K562 (cell line): ENCODE measurements around the gene NIN. TPM values are rescaled to one million over a fixed set of nuclear protein-coding genes. Genes with fewer than 3 reads are reported as not detected.

Source experiments
- ATAC-seq: fragments of 200-7000 bp; cut with Tn5 transposase; 3 replicates; pipeline ENCODE4 v1.9.1; 2020; ENCODE audit warnings: moderate library complexity
- BruUV-seq: library from RNA; stranded (reverse); fragments of 400-500 nt; replicated peaks from 2 replicates; lab custom pipeline; 2021; lab: Mats Ljungman, UMichigan
- CTCF ChIA-PET: fragments of 300-600 bp; formaldehyde crosslinking; extraction: SDS; loops from one replicate; lab custom pipeline; 2021; ENCODE audit warnings: low intra/inter-chr PET ratio; lab: Yijun Ruan, JAX
- POLR2A ChIA-PET: fragments of 300-600, 350-650 bp; sonication (Branson Sonifier 250); formaldehyde crosslinking; extraction: SDS; loops from one replicate; lab custom pipeline; 2021; ENCODE audit warnings: antibody characterized with exemption, inconsistent platforms; lab: Yijun Ruan, JAX
- DNase-seq, 4 experiments: peaks; one replicate each; pipeline versions ENCODE4 v3.0.0 to v3.0.0-alpha.2; 2011 to 2018; ENCODE audit warnings: low spot score in 3 of 4, mixed read lengths in 3 of 4; ENCODE audit errors: extremely low read depth in 1 of 4
- FAIRE-seq: peaks from 2 replicates; lab custom pipeline; 2011; peaks lifted over from hg19 to GRCh38; lab: Jason Lieb, UNC
- H2AFZ ChIP-seq: 2 replicates; pipeline ENCODE4 v1.6.0; 2011; ENCODE audit warnings: low read depth, low read length, control low read depth, inconsistent platforms
- H3K27ac ChIP-seq: fragments of 200-600 bp; 3 replicates; pipeline ENCODE4 v1.8.0; 2011; ENCODE audit warnings: low read depth, mild to moderate bottlenecking, control low read depth, inconsistent platforms, low read length, moderate library complexity, mixed read lengths; ENCODE audit errors: extremely low read depth
- H3K27me3 ChIP-seq, 2 experiments: fragments of 300-600 bp in 1 of 2; 2 replicates in 1 of 2; 3 replicates in 1 of 2; pipeline versions ENCODE4 v1.6.0 to v1.8.0; 2011; ENCODE audit warnings: inconsistent platforms in 2 of 2, low read length in 2 of 2, mild to moderate bottlenecking in 1 of 2, mixed read lengths in 1 of 2, moderate library complexity in 1 of 2; ENCODE audit not compliant: control insufficient read depth in 2 of 2, insufficient read depth in 2 of 2
- H3K36me3 ChIP-seq: fragments of 300-600 bp; 3 replicates; pipeline ENCODE4 v1.8.0; 2011; ENCODE audit warnings: mild to moderate bottlenecking, low read length, inconsistent platforms; ENCODE audit not compliant: control insufficient read depth, insufficient read depth
- H3K4me1 ChIP-seq, 2 experiments: fragments of 200-600 bp in 1 of 2; replicated peaks in 1 of 2; 2 replicates in 1 of 2; 3 replicates in 1 of 2; pipeline versions ENCODE4 v1.5.1 to v1.8.0; 2011; ENCODE audit warnings: inconsistent platforms in 2 of 2, low read length in 2 of 2, mild to moderate bottlenecking in 1 of 2, mixed read lengths in 1 of 2, moderate library complexity in 1 of 2; ENCODE audit not compliant: control insufficient read depth in 2 of 2, insufficient read depth in 2 of 2
- H3K4me2 ChIP-seq: 2 replicates; pipeline ENCODE4 v1.6.1; 2011; ENCODE audit warnings: low read length, control low read depth, inconsistent platforms, mixed read lengths; ENCODE audit not compliant: insufficient read depth
- H3K4me3 ChIP-seq: fragments of 200-600 bp; sonication (generic), shearing (Covaris generic); 2 replicates; pipeline ENCODE4 v1.5.1; 2016; ENCODE audit warnings: control low read depth, inconsistent platforms
- H3K79me2 ChIP-seq: fragments of 200-600 bp; 3 replicates; pipeline ENCODE4 v1.8.0; 2011; ENCODE audit warnings: low read length, inconsistent platforms; ENCODE audit not compliant: control insufficient read depth, insufficient read depth
- H3K9ac ChIP-seq, 2 experiments: 2 replicates each; pipeline versions ENCODE4 v1.6.0 to v1.6.1; 2011; ENCODE audit warnings: low read depth in 2 of 2, low read length in 2 of 2, control low read depth in 1 of 2, inconsistent platforms in 1 of 2, mild to moderate bottlenecking in 1 of 2, mixed read lengths in 1 of 2; ENCODE audit not compliant: insufficient read depth in 1 of 2
- H3K9me1 ChIP-seq: one replicate; pipeline ENCODE4 v1.6.0; 2011; ENCODE audit warnings: inconsistent platforms, mild to moderate bottlenecking, low read length, moderate library complexity; ENCODE audit not compliant: control insufficient read depth, insufficient read depth
- H3K9me3 ChIP-seq: replicated peaks from 2 replicates; pipeline ENCODE4 v1.5.1; 2011; ENCODE audit warnings: low read depth, low read length, inconsistent platforms; ENCODE audit not compliant: control insufficient read depth, insufficient read depth
- H4K20me1 ChIP-seq: replicated peaks from 2 replicates; pipeline ENCODE4 v1.6.1; 2011; ENCODE audit warnings: low read length, inconsistent platforms, mixed read lengths; ENCODE audit not compliant: control insufficient read depth, insufficient read depth
- CBX1 ChIP-seq: sonication (generic); IDR thresholded peaks from 2 replicates; pipeline ENCODE4 v1.6.1; 2016; ENCODE audit warnings: antibody characterized with exemption, low read depth, mild to moderate bottlenecking
- CXXC5 ChIP-seq: fragments of 250-450 bp; sonication (Bioruptor Pico); IDR thresholded peaks from 2 replicates; pipeline ENCODE4 v1.8.0; 2022; ENCODE audit warnings: inconsistent platforms, mild to moderate bottlenecking, moderate library complexity
- FOXO4 ChIP-seq: fragments of 450-650 bp; formaldehyde crosslinking; IDR thresholded peaks from 2 replicates; pipeline ENCODE4 v1.4.0; 2020; ENCODE audit warnings: mild to moderate bottlenecking, moderate library complexity
- HLTF ChIP-seq: fragments of 450-650 bp; IDR thresholded peaks from 2 replicates; pipeline ENCODE4 v1.6.1; 2016
- HMBOX1 ChIP-seq: sonication (generic); IDR thresholded peaks from 2 replicates; pipeline ENCODE4 v1.6.1; 2016
- ID3 ChIP-seq, 2 experiments: fragments of 250-450 bp in 1 of 2; fragments of 450-650 bp in 1 of 2; sonication (Bioruptor Pico) in 1 of 2; IDR thresholded peaks; 2 replicates each; pipeline versions ENCODE4 v1.6.1 to v1.8.0; 2016 to 2021; ENCODE audit warnings: mild to moderate bottlenecking in 2 of 2, moderate library complexity in 2 of 2, missing compliant biosample characterization in 1 of 2, missing genetic modification characterization in 1 of 2
- PHB ChIP-seq: fragments of 250-450 bp; sonication (Bioruptor Pico); IDR thresholded peaks from 2 replicates; pipeline ENCODE4 v1.5.0; 2021
- PTBP1 ChIP-seq: fragments of 200-400 bp; formaldehyde crosslinking; IDR thresholded peaks from 2 replicates; pipeline ENCODE4 v1.6.1; 2017; ENCODE audit warnings: low read depth, low read length
- SIN3B ChIP-seq: fragments of 450-650 bp; IDR thresholded peaks from 2 replicates; pipeline ENCODE4 v1.6.1; 2017; ENCODE audit warnings: low read depth, mild to moderate bottlenecking, moderate library complexity
- TBP ChIP-seq: optimal IDR thresholded peaks from 2 replicates; pipeline ENCODE3; 2011; ENCODE audit warnings: low read depth, low read length, improper control_type of control experiment
- ZNF12 ChIP-seq: sonication (generic); formaldehyde crosslinking; IDR thresholded peaks from 2 replicates; pipeline ENCODE4 v1.4.0; 2020; ENCODE audit warnings: mild to moderate bottlenecking, missing genetic modification reagents
- ZNF740 ChIP-seq, 3 experiments: fragments of 200-800 bp in 1 of 3; sonication (Bioruptor generic) in 1 of 3; sonication (generic) in 1 of 3; formaldehyde crosslinking in 1 of 3; IDR thresholded peaks; 2 replicates each; pipeline versions ENCODE4 v1.6.1 to v1.8.0; 2016 to 2022; ENCODE audit warnings: mild to moderate bottlenecking in 2 of 3, missing compliant biosample characterization in 2 of 3, missing genetic modification characterization in 2 of 3, missing genetic modification reagents in 1 of 3
- ZNF76 ChIP-seq: fragments of 250-450 bp; sonication (Bioruptor Pico); IDR thresholded peaks from 2 replicates; pipeline ENCODE4 v1.4.0; 2020; ENCODE audit warnings: mild to moderate bottlenecking, moderate library complexity, borderline replicate concordance
- WGBS: fragments of 100-300 bp; shearing (Covaris generic); methylation state at CpG from one replicate; pipeline ENCODE4 v1.1.6; 2016; ENCODE audit warnings: low coverage, mixed read lengths; ENCODE audit not compliant: insufficient coverage; ENCODE audit errors: missing lambda C conversion rate; 5-methylcytosine and 5-hydroxymethylcytosine counted together
- in situ Hi-C: fragments of 300-500 bp; cut with MboI; formaldehyde crosslinking; loops from 4 replicates; pipeline ENCODE4 v1.15.0; 2018; ENCODE audit warnings: inconsistent platforms, mixed read lengths
- intact Hi-C: fragments of 100-400 bp; cut with micrococcal nuclease; formaldehyde crosslinking; loops from 2 replicates; pipeline ENCODE4 v1.14.2; 2022
- polyA plus RNA-seq, 8 experiments: library from polyadenylated mRNA; depleted of rRNA in 4 of 8; stranded (reverse) in 5 of 8; unstranded in 3 of 8; fragments of >200 nt; fragmentation: Nextera tagmentation in 2 of 8; fragmentation: Illumina TruSeq in 1 of 8; extraction: Ambion mirVana in 2 of 8; extraction: Trizol in 1 of 8; gene quantifications; 2 replicates each; pipeline versions ENCODE4 v1.2.1 to v1.2.3, GENCODE V29; 2011 to 2014; ENCODE audit warnings: inconsistent platforms in 1 of 8, missing spikeins in 1 of 8
- total RNA-seq, 7 experiments: library from RNA; depleted of rRNA in 6 of 7; stranded (reverse); fragments of >200 nt in 6 of 7; fragmentation: Illumina TruSeq in 2 of 7; extraction: Trizol in 2 of 7; gene quantifications; 2 replicates each; pipeline versions ENCODE4 v1.2.1 to v1.2.3, GENCODE V29; 2011 to 2021; ENCODE audit warnings: low replicate concordance in 1 of 7

Gene NIN
- total and polyA plus RNA-seq, 9 of the 15 experiments (the other 6 are each of a cell fraction or from before 2014, with no cell fraction given): 0.84 to 8.4 (median 5.0) TPM

GRCh38 chr14:50854521-50854920 is 23.6 kb upstream of the NIN start:
- no peak for DNase-seq

GRCh38 chr14:50853891-50854290 is 22.9 kb upstream of the NIN start:
- CTCF ChIA-PET: no interaction called here
- intact Hi-C loops (no loop called here), in situ Hi-C loops (no loop called here)
- no peak overlapping the region for H3K9ac ChIP-seq
- H3K27ac ChIP-seq: no peak overlapping the region
- H2AFZ ChIP-seq: no peak overlapping the region
- no peak for DNase-seq
- no peak overlapping the region for H3K4me3 ChIP-seq
- BruUV-seq: no TSS peak
- no peak for ATAC-seq
- FAIRE-seq: no peak
- H3K27me3 ChIP-seq: peaks cover 0 to 4% of the 10 kb centered on the region in 2 experiments; a peak in 1 of 5 replicates
- no peak for TF ChIP-seq ZNF12 (CRISPR knock-in tag)
- no peak for TF ChIP-seq SIN3B
- no peak for TF ChIP-seq CXXC5 (CRISPR knock-in tag)
- no peak for TF ChIP-seq ZNF740 (CRISPR knock-in tag; IDR thresholded peaks at IDR 0.05)
- TF ChIP-seq ZNF740 (tag; IDR thresholded peaks at IDR 0.05): no peak
- no peak for TF ChIP-seq HMBOX1
- no peak for TF ChIP-seq FOXO4
- TF ChIP-seq PTBP1: no peak
- TF ChIP-seq PHB (CRISPR knock-in tag): no peak
- TF ChIP-seq ID3 (CRISPR knock-in tag; IDR thresholded peaks at IDR 0.05): no peak
- no peak for TF ChIP-seq ID3 (tag; IDR thresholded peaks at IDR 0.05)
- TF ChIP-seq ZNF76 (CRISPR knock-in tag): no peak
- TF ChIP-seq, all 486 proteins: peak for 0
- POLR2A ChIA-PET: no interaction called here
- Histone ChIP-seq H3K9me3 (no peaks in the 10 kb centered on the region), H3K9me1 (no peaks in the 10 kb centered on the region), H3K4me2 (no peak overlapping the region), H3K4me1 (no peaks in the 10 kb centered on the region), H3K79me2 (no peaks in the 10 kb centered on the region), H3K36me3 (no peaks in the 10 kb centered on the region), H4K20me1 (no peaks in the 10 kb centered on the region)

More at GRCh38 chr14:50854521-50854920, 23.6 kb upstream of the NIN start:
- Histone ChIP-seq H3K79me2 (no peaks in the 10 kb centered on the region), H4K20me1 (no peaks in the 10 kb centered on the region), H3K9me3 (no peaks in the 10 kb centered on the region), H3K27me3 (peaks cover 0 to 4% of the 10 kb centered on the region in 2 experiments; a peak in 1 of 5 replicates), H2AFZ (no peak overlapping the region), H3K27ac (no peak overlapping the region), H3K36me3 (no peaks in the 10 kb centered on the region)
- BruUV-seq: no TSS peak
- intact Hi-C loops (no loop called here), in situ Hi-C loops (no loop called here)
- ATAC-seq: no peak
- WGBS: 0% methylated on average over 5 of the region's 5 CpGs
- FAIRE-seq: no peak
- TF ChIP-seq TBP: no peak
- no peak for TF ChIP-seq HLTF
- TF ChIP-seq CBX1: no peak
- TF ChIP-seq, all 486 proteins: peak for 0
- CTCF ChIA-PET: no interaction called here
- Histone ChIP-seq H3K9me1 (no peaks in the 10 kb centered on the region), H3K4me1 (no peaks in the 10 kb centered on the region), H3K9ac (no peak overlapping the region), H3K4me2 (no peak overlapping the region), H3K4me3 (no peak overlapping the region)
- POLR2A ChIA-PET: interaction anchor here (0.6 kb wide), 1 partner anchor 488 kb away, joined by 3 read pairs; no protein-coding TSS in a partner anchor
